ENCODE measurements around the gene ARMC2. TPM values are rescaled to one million over a fixed set of nuclear protein-coding genes. Genes with fewer than 3 reads are reported as not detected.

The ARMC2 gene
- total RNA-seq, 4 donors from 2014 or later = 3.1 to 11.1 (median 5.7) TPM

DNA sequence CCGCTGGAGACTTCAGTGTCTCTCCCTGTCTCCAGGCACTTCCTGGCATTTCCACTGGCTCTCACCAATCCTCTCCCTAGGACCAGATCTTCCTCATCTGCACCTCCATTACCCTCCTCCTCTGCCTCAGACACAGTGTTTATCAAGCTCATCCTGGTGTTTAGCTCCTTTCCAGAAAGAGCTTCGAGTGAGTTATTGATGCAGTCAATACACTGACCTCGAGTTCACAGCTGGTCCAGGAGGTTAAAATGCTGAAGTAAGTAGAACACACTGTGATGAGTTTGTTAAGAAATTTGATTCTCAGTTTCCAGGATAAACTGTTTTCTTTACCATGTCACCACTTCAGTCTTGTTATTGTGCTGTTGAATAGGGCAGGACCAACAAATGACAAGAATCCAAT lies 42.1 kb upstream of the ARMC2 start:
- TF ChIP-seq POLR2A (IDR thresholded peaks at IDR 0.05) = no peak
- no peak for TF ChIP-seq CTCF (IDR thresholded peaks at IDR 0.05)
- TF ChIP-seq EP300 (IDR thresholded peaks at IDR 0.05) = no peak
- no peak overlapping the region for H3K27ac ChIP-seq
- no peaks in the 10 kb centered on the region for H3K27me3 ChIP-seq
- 16 to 45% methylated on average over 3 of the region's 3 CpGs for WGBS, 2 donors
- DNase-seq (ENCODE audit: low spot score in 2 of 2) = no peak
- H3K4me1 ChIP-seq = peaks cover 0 to under 1% (median 0%) of the 10 kb centered on the region in 4 donors
- no peaks in the 10 kb centered on the region for H3K36me3 ChIP-seq
- no peak overlapping the region for H3K4me3 ChIP-seq
- H3K9me3 ChIP-seq = no peaks in the 10 kb centered on the region

- H3K27me3 ChIP-seq = no peaks in the 10 kb centered on the region
- TF ChIP-seq CTCF (IDR thresholded peaks at IDR 0.05) = no peak
- no peak for TF ChIP-seq EP300 (IDR thresholded peaks at IDR 0.05)
- TF ChIP-seq POLR2A (IDR thresholded peaks at IDR 0.05) = no peak
- no peaks in the 10 kb centered on the region for H3K36me3 ChIP-seq
- H3K9me3 ChIP-seq = no peaks in the 10 kb centered on the region
- DNase-seq (ENCODE audit: low spot score in 2 of 2) = no peak
- no peak overlapping the region for H3K4me3 ChIP-seq
- no peaks in the 10 kb centered on the region for H3K4me1 ChIP-seq
- no peak overlapping the region for H3K27ac ChIP-seq
- 74% methylated on average over 4 of the region's 4 CpGs for WGBS, 2 donors
Measured at GRCh38 chr6:108806665-108807064, 41.6 kb upstream of the ARMC2 start.

DNA sequence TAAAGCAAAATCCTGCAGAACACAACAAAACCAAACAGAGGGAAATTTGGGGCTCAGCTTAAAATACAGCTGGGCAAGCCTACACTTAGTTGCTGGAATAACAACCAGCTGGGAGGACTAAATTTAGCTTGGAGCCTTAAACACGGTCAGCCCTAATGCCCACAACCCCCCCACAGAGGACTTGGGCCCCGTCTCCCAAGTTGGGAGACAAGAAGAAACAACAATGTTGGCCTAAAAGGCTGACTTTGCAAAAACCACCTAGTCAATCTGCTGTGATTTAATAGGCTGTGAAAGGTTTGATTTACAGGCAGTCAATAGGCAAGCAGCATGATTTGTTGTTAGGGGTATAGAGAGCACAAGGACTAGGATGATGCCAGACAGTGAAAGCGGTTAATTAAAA lies 40.3 kb upstream of the ARMC2 start:
- H3K9me3 ChIP-seq = no peaks in the 10 kb centered on the region
- no peaks in the 10 kb centered on the region for H3K27me3 ChIP-seq
- DNase-seq (ENCODE audit: low spot score in 2 of 2) = no peak
- no peaks in the 10 kb centered on the region for H3K4me1 ChIP-seq
- no peak for TF ChIP-seq CTCF (IDR thresholded peaks at IDR 0.05)
- TF ChIP-seq POLR2A (IDR thresholded peaks at IDR 0.05) = no peak
- TF ChIP-seq EP300 (IDR thresholded peaks at IDR 0.05) = no peak
- WGBS, 2 donors = 54 to 55% methylated on average over 3 of the region's 3 CpGs
- H3K4me3 ChIP-seq = no peak overlapping the region
- no peaks in the 10 kb centered on the region for H3K36me3 ChIP-seq
- no peak overlapping the region for H3K27ac ChIP-seq

DNA sequence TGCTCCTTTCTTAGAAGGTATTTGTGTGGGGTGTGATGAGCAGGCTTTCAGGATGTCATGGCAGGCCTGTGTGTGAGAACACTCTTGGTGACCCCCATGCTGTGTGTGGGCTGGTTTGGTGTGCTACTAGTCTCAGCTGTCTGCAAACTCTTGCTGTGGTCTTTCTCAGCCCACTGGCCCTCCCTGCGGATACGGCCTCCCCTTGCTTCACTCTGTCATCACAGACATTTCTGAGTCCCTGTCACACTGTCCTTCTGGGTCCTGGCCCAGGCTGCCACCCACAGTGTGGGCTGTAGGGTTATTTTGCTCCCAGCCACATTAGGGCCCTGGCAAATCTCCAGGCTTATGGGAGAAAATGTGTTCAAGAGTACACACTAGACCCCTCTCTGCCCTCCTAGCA lies 39.0 kb upstream of the ARMC2 start:
- no peak overlapping the region for H3K4me3 ChIP-seq
- no peaks in the 10 kb centered on the region for H3K27me3 ChIP-seq
- no peaks in the 10 kb centered on the region for H3K9me3 ChIP-seq
- TF ChIP-seq POLR2A (IDR thresholded peaks at IDR 0.05) = no peak
- TF ChIP-seq EP300 (IDR thresholded peaks at IDR 0.05) = no peak
- no peak for TF ChIP-seq CTCF (IDR thresholded peaks at IDR 0.05)
- 70 to 88% methylated on average over 2 of the region's 2 CpGs for WGBS, 2 donors
- no peak for DNase-seq (ENCODE audit: low spot score in 2 of 2)
- H3K27ac ChIP-seq = no peak overlapping the region
- no peaks in the 10 kb centered on the region for H3K4me1 ChIP-seq
- H3K36me3 ChIP-seq = no peaks in the 10 kb centered on the region

- Histone ChIP-seq H3K4me3 (no peak overlapping the region), H3K27me3 (no peaks in the 10 kb centered on the region), H3K4me1 (no peaks in the 10 kb centered on the region), H3K9me3 (no peaks in the 10 kb centered on the region), H3K27ac (no peak overlapping the region), H3K36me3 (no peaks in the 10 kb centered on the region)
- no peak for DNase-seq (ENCODE audit: low spot score in 2 of 2)
- 66 to 81% methylated on average over 1 of the region's 1 CpG for WGBS, 2 donors
- no peak for TF ChIP-seq CTCF (IDR thresholded peaks at IDR 0.05)
- no peak for TF ChIP-seq EP300 (IDR thresholded peaks at IDR 0.05)
- TF ChIP-seq POLR2A (IDR thresholded peaks at IDR 0.05) = no peak
Measured at GRCh38 chr6:108810057-108810643, 38.1 kb upstream of the ARMC2 start.

All from tibial nerve (tissue), 4 donors.